SK-N-SH (cell line): ENCODE results near the gene TSPYL4. TPM values are rescaled to one million over a fixed set of nuclear protein-coding genes. Genes with fewer than 3 reads are reported as not detected.

Source experiments
- CTCF ChIA-PET: fragments of 300-600, 350-600 bp; formaldehyde crosslinking; extraction: SDS; loops from one replicate; lab custom pipeline; 2021; lab: Yijun Ruan, JAX
- POLR2A ChIA-PET: fragments of 350-600 bp; sonication (Branson Sonifier 250); formaldehyde crosslinking; extraction: SDS; loops from one replicate; lab custom pipeline; 2020; ENCODE audit warnings: antibody characterized with exemption, inconsistent platforms; lab: Yijun Ruan, JAX
- DNase-seq: peaks from one replicate; pipeline ENCODE4 v3.0.0; 2012
- H2AFZ ChIP-seq: fragments of 200-600 bp; sonication (generic); 2 replicates; pipeline ENCODE4 v1.8.1; 2016; ENCODE audit warnings: antibody characterized with exemption, mild to moderate bottlenecking, low read depth
- H3F3A ChIP-seq: fragments of 200-600 bp; sonication (generic); replicated peaks from 2 replicates; pipeline ENCODE3; 2016; ENCODE audit warnings: antibody characterized with exemption, mild to moderate bottlenecking; ENCODE audit not compliant: insufficient read depth
- H3K27ac ChIP-seq, 2 experiments: fragments of 200-500 bp in 1 of 2; fragments of 200-600 bp in 1 of 2; sonication (Bioruptor generic) in 1 of 2; sonication (generic), shearing (Covaris generic) in 1 of 2; 2 replicates each; pipeline versions ENCODE4 v1.5.1 to v1.6.1; 2014 to 2016; ENCODE audit warnings: low read depth in 2 of 2, inconsistent platforms in 1 of 2, low read length in 1 of 2, mild to moderate bottlenecking in 1 of 2, mixed read lengths in 1 of 2
- H3K27me3 ChIP-seq: fragments of 200-600 bp; sonication (generic), shearing (Covaris generic); 2 replicates; pipeline ENCODE4 v1.6.1; 2016; ENCODE audit warnings: mixed run types; ENCODE audit not compliant: insufficient read depth
- H3K36me3 ChIP-seq, 2 experiments: fragments of 200-500 bp in 1 of 2; fragments of 200-600 bp in 1 of 2; sonication (Bioruptor generic) in 1 of 2; sonication (generic) in 1 of 2; replicated peaks in 1 of 2; 2 replicates each; pipeline versions ENCODE3 to v1.5.1; 2014 to 2016; ENCODE audit warnings: low read length in 1 of 2, mild to moderate bottlenecking in 1 of 2; ENCODE audit not compliant: insufficient read depth in 2 of 2, control insufficient read depth in 1 of 2
- H3K4me1 ChIP-seq, 2 experiments: fragments of 200-500 bp in 1 of 2; fragments of 200-600 bp in 1 of 2; sonication (Bioruptor generic) in 1 of 2; sonication (generic), shearing (Covaris generic) in 1 of 2; 2 replicates each; pipeline versions ENCODE4 v1.5.1 to v1.6.1; 2014 to 2016; ENCODE audit warnings: low read depth in 1 of 2, low read length in 1 of 2, mixed run types in 1 of 2; ENCODE audit not compliant: insufficient read depth in 2 of 2, control insufficient read depth in 1 of 2
- H3K4me2 ChIP-seq: fragments of 200-600 bp; sonication (generic), shearing (Covaris generic); 2 replicates; pipeline ENCODE4 v1.6.1; 2017; ENCODE audit warnings: mixed run types
- H3K4me3 ChIP-seq, 2 experiments: fragments of 200-500 bp in 1 of 2; fragments of 200-600 bp in 1 of 2; sonication (Bioruptor generic) in 1 of 2; sonication (generic), shearing (Covaris generic) in 1 of 2; 2 replicates each; pipeline versions ENCODE4 v1.5.1 to v1.8.1; 2014 to 2016; ENCODE audit warnings: low read depth in 2 of 2, inconsistent platforms in 1 of 2, low read length in 1 of 2, mild to moderate bottlenecking in 1 of 2, mixed read lengths in 1 of 2, moderate library complexity in 1 of 2
- H3K79me2 ChIP-seq: fragments of 200-600 bp; sonication (generic); 2 replicates; pipeline ENCODE4 v1.8.1; 2017; ENCODE audit warnings: mild to moderate bottlenecking; ENCODE audit not compliant: insufficient read depth
- H3K9ac ChIP-seq: fragments of 200-600 bp; sonication (generic); 2 replicates; pipeline ENCODE4 v1.6.1; 2017; ENCODE audit warnings: mixed run types
- H3K9me2 ChIP-seq: fragments of 200-600 bp; sonication (generic); 2 replicates; pipeline ENCODE4 v1.6.1; 2017; ENCODE audit warnings: mixed run types
- H3K9me3 ChIP-seq: fragments of 200-600 bp; sonication (generic); 2 replicates; pipeline ENCODE4 v1.6.1; 2017; ENCODE audit warnings: mixed run types, mild to moderate bottlenecking, moderate library complexity
- H4K20me1 ChIP-seq: fragments of 200-600 bp; sonication (generic); 2 replicates; pipeline ENCODE4 v1.6.1; 2017; ENCODE audit warnings: mild to moderate bottlenecking, mixed run types; ENCODE audit not compliant: insufficient read depth
- CHD2 ChIP-seq: fragments of 150-350 bp; IDR thresholded peaks from 2 replicates; pipeline ENCODE4 v1.6.1; 2018; ENCODE audit warnings: low read length; ENCODE audit not compliant: partially characterized antibody
- ELF1 ChIP-seq: IDR thresholded peaks from 2 replicates; pipeline ENCODE4 v1.4.0; 2012
- EP300 ChIP-seq, 2 experiments: IDR thresholded peaks; 2 replicates each; pipeline versions ENCODE4 v1.4.0 to v1.6.1; 2012; ENCODE audit warnings: borderline replicate concordance in 1 of 2, low read depth in 1 of 2, low read length in 1 of 2
- EZH2phosphoT487 ChIP-seq: fragments of 200-600 bp; sonication (generic); IDR thresholded peaks from 2 replicates; pipeline ENCODE4 v1.6.1; 2017; ENCODE audit warnings: low read depth, mixed run types, mild to moderate bottlenecking, antibody characterized with exemption, moderate library complexity, borderline replicate concordance
- FOXJ3 ChIP-seq: sonication (generic); formaldehyde crosslinking; IDR thresholded peaks from 2 replicates; pipeline ENCODE4 v1.5.1; 2020; ENCODE audit warnings: mild to moderate bottlenecking, missing genetic modification reagents
- FOXM1 ChIP-seq: IDR thresholded peaks from 2 replicates; pipeline ENCODE4 v1.4.0; 2012; ENCODE audit warnings: low read depth, mild to moderate bottlenecking
- GATA2 ChIP-seq: sonication (generic); formaldehyde crosslinking; IDR thresholded peaks from 2 replicates; pipeline ENCODE4 v1.5.0; 2020; ENCODE audit warnings: mild to moderate bottlenecking, missing genetic modification reagents
- JUND ChIP-seq: IDR thresholded peaks from 2 replicates; pipeline ENCODE4 v1.4.0; 2012
- MEF2A ChIP-seq: IDR thresholded peaks from 2 replicates; pipeline ENCODE4 v1.4.0; 2012; ENCODE audit warnings: low read depth, borderline replicate concordance
- MXI1 ChIP-seq: IDR thresholded peaks from 2 replicates; pipeline ENCODE4 v1.6.1; 2012; ENCODE audit warnings: mild to moderate bottlenecking, low read depth, low read length, improper control_type of control experiment
- NRF1 ChIP-seq: IDR thresholded peaks from 2 replicates; pipeline ENCODE4 v1.6.1; 2012; ENCODE audit warnings: low read depth, mild to moderate bottlenecking, low read length
- PBX3 ChIP-seq: IDR thresholded peaks from 2 replicates; pipeline ENCODE4; 2012
- POLR2AphosphoS5 ChIP-seq: IDR thresholded peaks from 2 replicates; pipeline ENCODE4 v1.6.1; 2012; ENCODE audit warnings: low read depth, low read length
- RCOR1 ChIP-seq: fragments of 150-350 bp; IDR thresholded peaks from 2 replicates; pipeline ENCODE4 v1.6.1; 2017; ENCODE audit warnings: antibody characterized with exemption, low read length
- RFX5 ChIP-seq: IDR thresholded peaks from 2 replicates; pipeline ENCODE4 v1.6.1; 2012; ENCODE audit warnings: mild to moderate bottlenecking, improper control_type of control experiment, low read length
- RXRA ChIP-seq: IDR thresholded peaks from 2 replicates; pipeline ENCODE4 v1.4.0; 2012; ENCODE audit warnings: low read depth, mild to moderate bottlenecking, borderline replicate concordance
- SMC3 ChIP-seq: IDR thresholded peaks from 2 replicates; pipeline ENCODE4 v1.6.1; 2012; ENCODE audit warnings: low read depth, low read length, improper control_type of control experiment
- TAF1 ChIP-seq: IDR thresholded peaks from 2 replicates; pipeline ENCODE4 v1.6.1; 2012; ENCODE audit warnings: low read depth, mild to moderate bottlenecking, low read length, moderate library complexity, borderline replicate concordance
- TCF12 ChIP-seq: IDR thresholded peaks from 2 replicates; pipeline ENCODE4 v1.4.0; 2012
- TEAD4 ChIP-seq: IDR thresholded peaks from 2 replicates; pipeline ENCODE4 v1.4.0; 2012; ENCODE audit warnings: mild to moderate bottlenecking, borderline replicate concordance; ENCODE audit not compliant: insufficient read depth
- YY1 ChIP-seq: IDR thresholded peaks from 2 replicates; pipeline ENCODE4 v1.4.0; 2012; ENCODE audit warnings: low read depth, mild to moderate bottlenecking
- WGBS: methylation state at CpG from one replicate; pipeline ENCODE4 v1.1.6; 2017; ENCODE audit warnings: low lambda C conversion rate; 5-methylcytosine and 5-hydroxymethylcytosine counted together
- polyA plus RNA-seq, 3 experiments: library from polyadenylated mRNA; depleted of rRNA; stranded (reverse); fragments of >200 nt; gene quantifications; 2 replicates each; pipeline ENCODE4 v1.2.3, GENCODE V29; 2012
- TF ChIP-seq, protein P1 (sequence below): IDR thresholded peaks from 2 replicates; pipeline ENCODE4 v1.4.0; 2012; ENCODE audit warnings: low read depth, borderline replicate concordance

TSPYL4 gene
- polyA plus RNA-seq, 1 of the 3 experiments (the other 2 are of a cell fraction) = 29.1 TPM

DNA sequence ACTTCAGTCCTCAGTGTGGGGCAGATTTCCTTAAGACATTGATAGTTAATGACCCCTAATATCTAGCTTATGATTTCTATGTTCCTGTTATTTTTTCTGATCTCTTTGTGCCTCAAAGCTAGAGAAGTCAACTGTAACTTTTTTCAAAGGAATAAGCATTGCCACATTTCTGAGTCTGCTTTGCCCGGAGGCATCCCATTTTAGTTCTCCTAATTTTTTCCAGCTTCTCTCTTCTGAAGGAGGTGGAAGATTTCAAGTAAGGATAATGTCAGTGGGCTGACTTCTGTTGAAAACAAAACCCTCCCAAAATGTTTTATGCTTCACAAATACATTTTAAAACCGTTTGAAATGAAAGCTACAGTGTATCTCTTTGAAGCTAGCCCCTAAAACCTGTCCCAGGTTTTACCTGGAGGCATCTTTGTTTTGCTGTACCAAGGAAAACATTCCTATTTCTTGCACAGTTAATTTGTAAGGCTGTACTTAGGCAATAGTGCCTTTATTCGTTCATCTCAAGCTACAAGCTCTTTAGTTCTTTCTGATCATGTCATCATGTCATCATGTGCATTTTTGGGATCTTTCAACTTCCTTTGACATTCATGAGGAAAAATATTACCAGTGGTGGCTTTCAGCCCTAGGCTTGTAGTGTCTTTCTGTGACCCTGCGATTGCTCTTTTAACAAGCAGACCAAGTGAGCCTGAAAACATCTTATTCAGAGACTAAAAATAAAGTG lies 45.7 kb downstream of the TSPYL4 start:
- Histone ChIP-seq H3K4me2 (no peak overlapping the region), H3K4me3 (no peak overlapping the region), H3K36me3 (no peaks in the 10 kb centered on the region), H3K27me3 (no peaks in the 10 kb centered on the region), H3K9me3 (no peaks in the 10 kb centered on the region), H4K20me1 (no peaks in the 10 kb centered on the region), H3K4me1 (peaks cover 5 to 35% of the 10 kb centered on the region in 2 experiments; a peak in 2 of 4 replicates), H3K9ac (no peak overlapping the region), H3K79me2 (no peaks in the 10 kb centered on the region), H3F3A (peaks cover 3% of the 10 kb centered on the region), H3K27ac (no peak overlapping the region), H2AFZ (no peak overlapping the region), H3K9me2 (no peaks in the 10 kb centered on the region)
- POLR2A ChIA-PET = no interaction called here
- no peak for TF ChIP-seq POLR2AphosphoS5
- TF ChIP-seq GATA2 = no peak
- TF ChIP-seq RFX5 = no peak
- TF ChIP-seq FOXJ3 = no peak
- no peak for TF ChIP-seq YY1
- no peak for TF ChIP-seq TEAD4
- TF ChIP-seq PBX3 = no peak
- TF ChIP-seq NRF1 = no peak
- TF ChIP-seq ELF1 = no peak
- no peak for TF ChIP-seq JUND
- no peak for TF ChIP-seq FOXM1
- TF ChIP-seq EZH2phosphoT487 = no peak
- no peak for TF ChIP-seq SMC3
- no peak for TF ChIP-seq RXRA
- TF ChIP-seq RCOR1 = no peak
- TF ChIP-seq CHD2 = no peak
- TF ChIP-seq MEF2A = no peak
- DNase-seq = no peak
- CTCF ChIA-PET = interaction anchor here (0.6 to 5.2 kb wide), 4 partner anchors 9 to 79 kb away, joined by 3 to 36 read pairs (median 6); no protein-coding TSS in a partner anchor
- 49% methylated on average over 4 of the region's 4 CpGs for WGBS

DNA sequence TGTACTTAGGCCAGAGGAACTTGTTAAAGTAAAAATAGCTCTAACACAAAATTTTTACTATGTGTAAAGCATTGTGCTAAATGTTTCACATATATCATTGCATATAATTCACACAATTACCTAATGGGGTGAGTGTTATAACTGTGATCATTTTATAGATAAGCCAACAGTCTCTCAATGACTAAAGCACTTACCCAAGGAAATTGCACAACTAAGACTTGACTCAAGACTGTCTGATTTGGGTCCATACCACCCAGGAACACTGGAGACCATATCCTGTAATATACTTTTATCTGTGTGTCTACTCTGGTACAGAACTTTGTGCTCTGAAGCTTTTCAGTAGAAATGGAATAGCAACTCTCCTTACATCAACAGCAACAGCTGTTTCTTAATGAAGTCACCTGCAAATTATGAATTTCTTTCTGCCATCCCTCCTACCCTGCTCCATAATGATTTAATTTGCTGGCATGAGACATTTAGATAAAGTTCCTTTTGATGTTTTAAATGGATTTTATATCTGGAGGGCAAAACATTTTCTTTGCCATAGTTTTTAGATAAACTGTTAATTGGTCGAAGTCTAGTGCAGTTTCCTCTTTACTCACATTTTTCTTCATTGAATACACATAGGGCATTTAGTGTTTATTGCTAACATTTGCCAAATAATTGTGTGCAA lies 47.5 kb downstream of the TSPYL4 start:
- WGBS = 81% methylated on average over 1 of the region's 1 CpG
- Histone ChIP-seq H3K4me3 (no peak overlapping the region), H3K4me1 (peaks cover 5 to 31% of the 10 kb centered on the region in 2 experiments; a peak in 2 of 4 replicates), H3K4me2 (no peak overlapping the region), H3K9ac (no peak overlapping the region), H3K9me2 (no peaks in the 10 kb centered on the region), H3K9me3 (no peaks in the 10 kb centered on the region), H2AFZ (no peak overlapping the region), H3K27me3 (no peaks in the 10 kb centered on the region), H3K79me2 (no peaks in the 10 kb centered on the region), H4K20me1 (no peaks in the 10 kb centered on the region), H3K36me3 (no peaks in the 10 kb centered on the region), H3F3A (peaks cover 3% of the 10 kb centered on the region), H3K27ac (peak overlapping the region in 1 of 2 experiments; percentile 68; a peak in 2 of 4 replicates)
- ChIA-PET POLR2A (no interaction called here), CTCF (interaction anchor here (1.0 to 5.2 kb wide), 2 partner anchors 11 to 62 kb away, joined by 3 to 36 read pairs; no protein-coding TSS in a partner anchor)
- DNase-seq = no peak
- TF ChIP-seq SMC3 (no peak), TAF1 (no peak), RFX5 (no peak), TCF12 (0 out of 2 replicates have a peak, but pooled peaks have one; percentile 11), EZH2phosphoT487 (no peak), EP300 (IDR thresholded peaks at IDR 0.05; ENCODE audit: borderline replicate concordance in 1 of 2, low read depth in 1 of 2, low read length in 1 of 2) (peak in 1 of 2 experiments; percentile 65; a peak in 1 of 4 replicates), RCOR1 (no peak; the same call in 1 of the 2 replicates), POLR2AphosphoS5 (no peak), FOXJ3 (0 out of 2 replicates have a peak, but pooled peaks have one; percentile 45), CHD2 (peak; percentile 40), MXI1 (peak; percentile 34; the same call in 1 of the 2 replicates), GATA2 (peak; percentile 70)
- TF ChIP-seq, protein P1, sequence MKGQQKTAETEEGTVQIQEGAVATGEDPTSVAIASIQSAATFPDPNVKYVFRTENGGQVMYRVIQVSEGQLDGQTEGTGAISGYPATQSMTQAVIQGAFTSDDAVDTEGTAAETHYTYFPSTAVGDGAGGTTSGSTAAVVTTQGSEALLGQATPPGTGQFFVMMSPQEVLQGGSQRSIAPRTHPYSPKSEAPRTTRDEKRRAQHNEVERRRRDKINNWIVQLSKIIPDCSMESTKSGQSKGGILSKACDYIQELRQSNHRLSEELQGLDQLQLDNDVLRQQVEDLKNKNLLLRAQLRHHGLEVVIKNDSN = no peak
